ENCODE results near the gene CACNA1F.

The CACNA1F gene

GRCh38 chrX:49233887-49234555 lies 881 bp upstream of the CACNA1F start:
- TF ChIP-seq JUND (IDR thresholded peaks at IDR 0.05; ENCODE audit: low read depth): no peak
- in situ Hi-C loops (cut with HindIII; ENCODE audit: low pct_unique_long_range_greater_than_20kb, low sequenced_read_pairs): no loop called here
- no peak for DNase-seq (ENCODE audit: low read depth in 1 of 2, low spot score in 1 of 2)

GRCh38 chrX:49232525-49232924 lies 615 bp downstream of the CACNA1F start:
- in situ Hi-C loops (cut with HindIII; ENCODE audit: low pct_unique_long_range_greater_than_20kb, low sequenced_read_pairs): no loop called here
- no peak for TF ChIP-seq JUND (IDR thresholded peaks at IDR 0.05; ENCODE audit: low read depth)
- DNase-seq (ENCODE audit: low read depth in 1 of 2, low spot score in 1 of 2): no peak

GRCh38 chrX:49231333-49232000 lies 1.7 kb downstream of the CACNA1F start:
- in situ Hi-C loops (cut with HindIII; ENCODE audit: low pct_unique_long_range_greater_than_20kb, low sequenced_read_pairs): no loop called here
- DNase-seq (ENCODE audit: low read depth in 1 of 2, low spot score in 1 of 2): no peak

GRCh38 chrX:49230500-49231232 lies 2.5 kb downstream of the CACNA1F start:
- DNase-seq (ENCODE audit: low read depth in 1 of 2, low spot score in 1 of 2): peak; percentile 47 to 78
- TF ChIP-seq JUND (IDR thresholded peaks at IDR 0.05; ENCODE audit: low read depth): no peak
- in situ Hi-C loops (cut with HindIII; ENCODE audit: low pct_unique_long_range_greater_than_20kb, low sequenced_read_pairs): no loop called here

More at GRCh38 chrX:49231333-49232000, 1.7 kb downstream of the CACNA1F start:
- no peak for TF ChIP-seq JUND (IDR thresholded peaks at IDR 0.05; ENCODE audit: low read depth)

GRCh38 chrX:49228185-49228584 lies 5.0 kb downstream of the CACNA1F start:
- TF ChIP-seq JUND (IDR thresholded peaks at IDR 0.05; ENCODE audit: low read depth): no peak
- DNase-seq (ENCODE audit: low read depth in 1 of 2, low spot score in 1 of 2): no peak
- in situ Hi-C loops (cut with HindIII; ENCODE audit: low pct_unique_long_range_greater_than_20kb, low sequenced_read_pairs): no loop called here

- no peak for DNase-seq (ENCODE audit: low read depth in 1 of 2, low spot score in 1 of 2)
- in situ Hi-C loops (cut with HindIII; ENCODE audit: low pct_unique_long_range_greater_than_20kb, low sequenced_read_pairs): no loop called here
- TF ChIP-seq JUND (IDR thresholded peaks at IDR 0.05; ENCODE audit: low read depth): no peak
Observed at GRCh38 chrX:49227726-49228125, 5.4 kb downstream of the CACNA1F start.

- in situ Hi-C loops (cut with HindIII; ENCODE audit: low pct_unique_long_range_greater_than_20kb, low sequenced_read_pairs): no loop called here
- no peak for DNase-seq (ENCODE audit: low read depth in 1 of 2, low spot score in 1 of 2)
- no peak for TF ChIP-seq JUND (IDR thresholded peaks at IDR 0.05; ENCODE audit: low read depth)
Observed at GRCh38 chrX:49226946-49227345, 6.2 kb downstream of the CACNA1F start.

- in situ Hi-C loops (cut with HindIII; ENCODE audit: low pct_unique_long_range_greater_than_20kb, low sequenced_read_pairs): no loop called here
- no peak for TF ChIP-seq JUND (IDR thresholded peaks at IDR 0.05; ENCODE audit: low read depth)
- DNase-seq (ENCODE audit: low read depth in 1 of 2, low spot score in 1 of 2): no peak
Observed at GRCh38 chrX:49225858-49226257, 7.3 kb downstream of the CACNA1F start.

- no peak for TF ChIP-seq JUND (IDR thresholded peaks at IDR 0.05; ENCODE audit: low read depth)
- in situ Hi-C loops (cut with HindIII; ENCODE audit: low pct_unique_long_range_greater_than_20kb, low sequenced_read_pairs): no loop called here
Observed at GRCh38 chrX:49221868-49222267, 11.3 kb downstream of the CACNA1F start.

GRCh38 chrX:49220100-49220499 lies 13.0 kb downstream of the CACNA1F start:
- DNase-seq (ENCODE audit: low read depth in 1 of 2, low spot score in 1 of 2): no peak
- no peak for TF ChIP-seq JUND (IDR thresholded peaks at IDR 0.05; ENCODE audit: low read depth)
- in situ Hi-C loops (cut with HindIII; ENCODE audit: low pct_unique_long_range_greater_than_20kb, low sequenced_read_pairs): no loop called here

More at GRCh38 chrX:49221868-49222267, 11.3 kb downstream of the CACNA1F start:
- no peak for DNase-seq (ENCODE audit: low read depth in 1 of 2, low spot score in 1 of 2)

- TF ChIP-seq JUND (IDR thresholded peaks at IDR 0.05; ENCODE audit: low read depth): no peak
- DNase-seq (ENCODE audit: low read depth in 1 of 2, low spot score in 1 of 2): no peak
- in situ Hi-C loops (cut with HindIII; ENCODE audit: low pct_unique_long_range_greater_than_20kb, low sequenced_read_pairs): no loop called here
Observed at GRCh38 chrX:49214996-49215526, 18.1 kb downstream of the CACNA1F start.

- TF ChIP-seq JUND (IDR thresholded peaks at IDR 0.05; ENCODE audit: low read depth): no peak
- no peak for DNase-seq (ENCODE audit: low read depth in 1 of 2, low spot score in 1 of 2)
- in situ Hi-C loops (cut with HindIII; ENCODE audit: low pct_unique_long_range_greater_than_20kb, low sequenced_read_pairs): no loop called here
Observed at GRCh38 chrX:49214416-49214815, 18.7 kb downstream of the CACNA1F start.

GRCh38 chrX:49212861-49213260 lies 20.3 kb downstream of the CACNA1F start:
- DNase-seq (ENCODE audit: low read depth in 1 of 2, low spot score in 1 of 2): no peak
- TF ChIP-seq JUND (IDR thresholded peaks at IDR 0.05; ENCODE audit: low read depth): no peak
- in situ Hi-C loops (cut with HindIII; ENCODE audit: low pct_unique_long_range_greater_than_20kb, low sequenced_read_pairs): no loop called here
